Measurements from ENCODE around the gene DMD. TPM values are rescaled to one million over a fixed set of nuclear protein-coding genes. Genes with fewer than 3 reads are reported as not detected.
A peak's percentile ranks its signal among the peaks of the same experiment; 100 is the strongest.

The DMD gene
- total and polyA plus RNA-seq, 4 donors: 3.9 to 73.8 (median 11.2) TPM

DNA sequence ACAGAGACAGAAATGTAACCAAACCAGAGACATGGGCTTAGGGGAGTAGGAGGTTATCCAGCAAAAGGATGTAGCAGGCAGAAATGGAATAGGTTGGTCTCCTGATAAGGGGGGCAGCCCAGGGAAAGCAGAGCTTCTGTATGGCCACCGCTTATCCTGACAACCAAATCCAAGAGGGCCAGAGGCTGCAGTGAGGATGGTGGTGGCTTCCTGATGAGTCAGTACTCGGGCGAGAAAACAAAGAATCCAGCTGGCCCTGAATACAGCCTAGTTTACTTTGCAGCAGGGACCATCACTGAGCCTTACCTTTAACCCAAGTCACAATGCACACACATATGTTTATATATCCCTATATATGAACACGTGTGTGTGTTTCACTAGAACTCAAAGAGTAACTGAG lies 2009.8 kb downstream of the DMD start:
- Histone ChIP-seq H3K27me3 (ENCODE audit: control insufficient read depth in 3 of 3, insufficient read depth in 3 of 3, low read length in 2 of 3) (peaks cover 0 to 7% (median 0%) of the 10 kb centered on the region in 3 donors), H3K27ac (ENCODE audit: low read depth in 1 of 2, low read length in 1 of 2) (no peak overlapping the region), H3K36me3 (ENCODE audit: control insufficient read depth in 4 of 4, insufficient read depth in 4 of 4, low read length in 4 of 4) (no peaks in the 10 kb centered on the region), H3K9ac (ENCODE audit: insufficient read depth in 1 of 2, low read length in 2 of 2) (no peak overlapping the region), H3K9me3 (ENCODE audit: control insufficient read depth in 4 of 4, insufficient read depth in 3 of 4, low read length in 3 of 4) (no peaks in the 10 kb centered on the region), H3K4me1 (ENCODE audit: control insufficient read depth in 5 of 5, insufficient read depth in 5 of 5, low read length in 5 of 5) (peaks cover 0 to 3% (median 0%) of the 10 kb centered on the region in 5 donors), H3K4me3 (no peak overlapping the region)
- no peak for DNase-seq
- TF ChIP-seq, protein P1, sequence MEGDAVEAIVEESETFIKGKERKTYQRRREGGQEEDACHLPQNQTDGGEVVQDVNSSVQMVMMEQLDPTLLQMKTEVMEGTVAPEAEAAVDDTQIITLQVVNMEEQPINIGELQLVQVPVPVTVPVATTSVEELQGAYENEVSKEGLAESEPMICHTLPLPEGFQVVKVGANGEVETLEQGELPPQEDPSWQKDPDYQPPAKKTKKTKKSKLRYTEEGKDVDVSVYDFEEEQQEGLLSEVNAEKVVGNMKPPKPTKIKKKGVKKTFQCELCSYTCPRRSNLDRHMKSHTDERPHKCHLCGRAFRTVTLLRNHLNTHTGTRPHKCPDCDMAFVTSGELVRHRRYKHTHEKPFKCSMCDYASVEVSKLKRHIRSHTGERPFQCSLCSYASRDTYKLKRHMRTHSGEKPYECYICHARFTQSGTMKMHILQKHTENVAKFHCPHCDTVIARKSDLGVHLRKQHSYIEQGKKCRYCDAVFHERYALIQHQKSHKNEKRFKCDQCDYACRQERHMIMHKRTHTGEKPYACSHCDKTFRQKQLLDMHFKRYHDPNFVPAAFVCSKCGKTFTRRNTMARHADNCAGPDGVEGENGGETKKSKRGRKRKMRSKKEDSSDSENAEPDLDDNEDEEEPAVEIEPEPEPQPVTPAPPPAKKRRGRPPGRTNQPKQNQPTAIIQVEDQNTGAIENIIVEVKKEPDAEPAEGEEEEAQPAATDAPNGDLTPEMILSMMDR (IDR thresholded peaks at IDR 0.05; ENCODE audit: control extremely low read depth, extremely low read depth): no peak
- 84 to 100% methylated on average over 3 to 4 of the region's 4 CpGs for WGBS, 2 donors
- ATAC-seq (ENCODE audit: insufficient read depth, low FRiP score): no peak

DNA sequence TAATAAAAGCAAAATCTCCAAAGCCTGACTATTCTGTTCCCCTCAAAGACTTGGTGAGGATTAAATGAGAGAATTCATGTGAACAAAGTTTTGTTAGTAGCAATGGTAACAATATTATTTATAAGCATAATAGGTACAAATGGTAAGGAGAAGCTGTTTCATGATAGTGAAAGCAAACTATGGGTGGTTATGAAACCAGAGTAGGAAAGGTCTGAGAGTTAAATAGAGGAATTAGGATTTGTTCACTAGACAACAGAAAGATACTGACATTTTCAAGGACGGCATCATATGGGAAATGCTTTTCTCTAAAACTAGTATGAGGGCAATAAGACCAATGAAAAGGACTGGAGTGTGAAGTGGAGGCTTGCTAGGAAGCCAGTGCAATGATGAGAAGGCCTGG lies 2010.9 kb downstream of the DMD start:
- ATAC-seq (ENCODE audit: insufficient read depth, low FRiP score) (no peak), DNase-seq (no peak)
- TF ChIP-seq, protein P1 (IDR thresholded peaks at IDR 0.05; ENCODE audit: control extremely low read depth, extremely low read depth): no peak
- Histone ChIP-seq H3K36me3 (ENCODE audit: control insufficient read depth in 4 of 4, insufficient read depth in 4 of 4, low read length in 4 of 4) (no peaks in the 10 kb centered on the region), H3K27me3 (ENCODE audit: control insufficient read depth in 3 of 3, insufficient read depth in 3 of 3, low read length in 2 of 3) (peaks cover 0 to 7% (median 0%) of the 10 kb centered on the region in 3 donors), H3K27ac (ENCODE audit: low read depth in 1 of 2, low read length in 1 of 2) (no peak overlapping the region), H3K4me1 (ENCODE audit: control insufficient read depth in 5 of 5, insufficient read depth in 5 of 5, low read length in 5 of 5) (peaks cover 0 to 3% (median 0%) of the 10 kb centered on the region in 5 donors), H3K9me3 (ENCODE audit: control insufficient read depth in 4 of 4, insufficient read depth in 3 of 4, low read length in 3 of 4) (no peaks in the 10 kb centered on the region), H3K4me3 (no peak overlapping the region), H3K9ac (ENCODE audit: insufficient read depth in 1 of 2, low read length in 2 of 2) (no peak overlapping the region)
- 83 to 88% methylated on average over 1 of the region's 1 CpG for WGBS, 2 donors

DNA sequence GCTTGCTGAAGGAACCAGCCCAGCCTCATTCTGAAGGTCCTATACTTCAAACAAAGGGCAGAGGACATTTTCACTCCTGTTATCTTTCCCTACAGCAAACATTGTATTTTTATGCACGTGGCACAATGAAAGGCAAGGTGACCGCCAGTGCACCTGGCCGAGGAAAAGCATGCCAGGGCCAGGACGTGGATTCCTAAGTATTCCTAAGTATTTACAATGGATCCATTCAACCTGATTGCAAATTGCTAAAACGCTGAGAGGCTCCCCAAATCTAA lies 2011.6 kb downstream of the DMD start:
- H3K36me3 ChIP-seq (ENCODE audit: control insufficient read depth in 4 of 4, insufficient read depth in 4 of 4, low read length in 4 of 4): no peaks in the 10 kb centered on the region
- H3K4me1 ChIP-seq (ENCODE audit: control insufficient read depth in 5 of 5, insufficient read depth in 5 of 5, low read length in 5 of 5): peaks cover 0 to 3% (median 0%) of the 10 kb centered on the region in 5 donors
- DNase-seq (peak; percentile 23 to 51 (median 41)), ATAC-seq (ENCODE audit: insufficient read depth, low FRiP score) (peak; percentile 47)
- TF ChIP-seq, protein P1 (IDR thresholded peaks at IDR 0.05; ENCODE audit: control extremely low read depth, extremely low read depth): no peak
- whole genome bisulfite sequencing, 2 donors: 48 to 68% methylated on average over 5 of the region's 5 CpGs
- no peaks in the 10 kb centered on the region for H3K9me3 ChIP-seq (ENCODE audit: control insufficient read depth in 4 of 4, insufficient read depth in 3 of 4, low read length in 3 of 4)
- no peak overlapping the region for H3K4me3 ChIP-seq
- peaks cover 0 to 9% (median 4%) of the 10 kb centered on the region in 3 donors for H3K27me3 ChIP-seq (ENCODE audit: control insufficient read depth in 3 of 3, insufficient read depth in 3 of 3, low read length in 2 of 3)
- no peak overlapping the region for H3K27ac ChIP-seq (ENCODE audit: low read depth in 1 of 2, low read length in 1 of 2)
- H3K9ac ChIP-seq (ENCODE audit: insufficient read depth in 1 of 2, low read length in 2 of 2): no peak overlapping the region

Measured in lung (tissue), 12 donors.